Neural cell (in vitro differentiated cells): ENCODE data around the gene MOB3B. TPM values are rescaled to one million over a fixed set of nuclear protein-coding genes. Genes with fewer than 3 reads are reported as not detected.

ENCODE experiments used
- H2AFZ ChIP-seq: fragments of 200-600, 300-800 bp; sonication (generic), shearing (Covaris generic); 2 replicates; pipeline ENCODE4 v1.6.0; 2014; ENCODE audit warnings: low read depth, mild to moderate bottlenecking, antibody characterized with exemption, low read length, moderate library complexity
- H3F3A ChIP-seq: fragments of 200-600 bp; shearing (Covaris generic); 2 replicates; pipeline ENCODE4 v1.6.1; 2016; ENCODE audit warnings: mild to moderate bottlenecking, moderate library complexity, mixed read lengths, antibody characterized with exemption, low read length; ENCODE audit not compliant: insufficient read depth, poor library complexity, severe bottlenecking
- H3K27ac ChIP-seq: fragments of 200-600, 300-800 bp; sonication (generic), shearing (Covaris generic); 2 replicates; pipeline ENCODE4 v1.5.1; 2014; ENCODE audit warnings: mild to moderate bottlenecking, low read length, moderate library complexity
- H3K27me3 ChIP-seq: fragments of 300-800, 200-600 bp; sonication (generic), shearing (Covaris generic); 2 replicates; pipeline ENCODE4 v1.6.0; 2014; ENCODE audit warnings: mild to moderate bottlenecking, low read depth, low read length, moderate library complexity; ENCODE audit not compliant: insufficient read depth
- H3K36me3 ChIP-seq: fragments of 300-800, 200-600 bp; sonication (generic), shearing (Covaris generic); 2 replicates; pipeline ENCODE4 v1.5.1; 2014; ENCODE audit warnings: mild to moderate bottlenecking, antibody characterized with exemption, low read length, moderate library complexity; ENCODE audit not compliant: insufficient read depth
- H3K4me2 ChIP-seq: fragments of 300-800, 200-600 bp; sonication (generic), shearing (Covaris generic); 2 replicates; pipeline ENCODE4 v1.6.0; 2014; ENCODE audit warnings: mild to moderate bottlenecking, low read length
- H3K4me3 ChIP-seq: fragments of 300-800, 200-600 bp; sonication (generic), shearing (Covaris generic); 2 replicates; pipeline ENCODE4 v1.5.1; 2014; ENCODE audit warnings: mild to moderate bottlenecking, low read length, moderate library complexity
- H3K79me2 ChIP-seq: fragments of 200-600 bp; shearing (Covaris generic); replicated peaks from 2 replicates; pipeline ENCODE4 v1.6.0; 2014; ENCODE audit warnings: mild to moderate bottlenecking, low read length, moderate library complexity; ENCODE audit not compliant: insufficient read depth
- H3K9ac ChIP-seq: fragments of 300-800, 200-600 bp; sonication (generic), shearing (Covaris generic); 2 replicates; pipeline ENCODE4 v1.6.1; 2016; ENCODE audit warnings: mild to moderate bottlenecking, low read length, mixed read lengths
- H3K9me2 ChIP-seq: fragments of 200-600 bp; shearing (Covaris generic); 2 replicates; pipeline ENCODE4 v1.6.1; 2016; ENCODE audit warnings: mild to moderate bottlenecking, low read length, mixed read lengths; ENCODE audit not compliant: insufficient read depth
- H3K9me3 ChIP-seq: fragments of 200-600, 300-800 bp; sonication (generic), shearing (Covaris generic); 2 replicates; pipeline ENCODE4 v1.6.1; 2016; ENCODE audit warnings: mild to moderate bottlenecking, mixed run types, low read length, moderate library complexity, mixed read lengths
- H4K20me1 ChIP-seq: fragments of 200-600 bp; shearing (Covaris generic); 2 replicates; pipeline ENCODE4 v1.6.1; 2016; ENCODE audit warnings: mild to moderate bottlenecking, mixed run types; ENCODE audit not compliant: insufficient read depth
- CTCF ChIP-seq: fragments of 450-650 bp; IDR thresholded peaks from 2 replicates; pipeline ENCODE4 v1.5.1; 2014; ENCODE audit warnings: antibody characterized with exemption, mild to moderate bottlenecking, moderate library complexity; ENCODE audit not compliant: poor library complexity, severe bottlenecking
- EZH2 ChIP-seq: fragments of 200-600, 300-800 bp; shearing (Covaris generic), sonication (generic); IDR thresholded peaks from 2 replicates; pipeline ENCODE4 v1.6.1; 2014; ENCODE audit warnings: antibody characterized with exemption, low read length, borderline replicate concordance, mild to moderate bottlenecking; ENCODE audit not compliant: insufficient read depth, poor library complexity, severe bottlenecking
- MXI1 ChIP-seq: fragments of 450-650 bp; conservative IDR thresholded peaks from 2 replicates; pipeline ENCODE4 v1.6.1; 2014; ENCODE audit warnings: antibody characterized with exemption, mild to moderate bottlenecking; ENCODE audit not compliant: poor library complexity, severe bottlenecking
- POLR2AphosphoS5 ChIP-seq: IDR thresholded peaks from 2 replicates; pipeline ENCODE4 v1.6.1; 2012
- RAD21 ChIP-seq: fragments of 450-650 bp; conservative IDR thresholded peaks from 2 replicates; pipeline ENCODE4 v1.6.1; 2014; ENCODE audit warnings: antibody characterized with exemption, mild to moderate bottlenecking, moderate library complexity
- REST ChIP-seq: IDR thresholded peaks from 2 replicates; pipeline ENCODE4 v1.6.1; 2012; ENCODE audit warnings: borderline replicate concordance
- SMC3 ChIP-seq: fragments of 450-650 bp; conservative IDR thresholded peaks from 2 replicates; pipeline ENCODE4 v1.6.1; 2014; ENCODE audit warnings: antibody characterized with exemption, mild to moderate bottlenecking, moderate library complexity; ENCODE audit not compliant: poor library complexity
- TAF1 ChIP-seq: IDR thresholded peaks from 2 replicates; pipeline ENCODE4 v1.6.1; 2012; ENCODE audit warnings: low read depth
- polyA plus RNA-seq: library from polyadenylated mRNA; depleted of rRNA; stranded (reverse); fragments of >200 nt; gene quantifications from 2 replicates; pipeline ENCODE4 v1.2.3, GENCODE V29; 2014

MOB3B gene
- polyA plus RNA-seq, 1 donor from 2014 or later: 1.8 TPM

- H3K4me3 ChIP-seq: no peak overlapping the region
- H3K27ac ChIP-seq: no peak overlapping the region
These were observed 6.1 kb upstream of the MOB3B start for GRCh38 chr9:27535701-27536118.

GRCh38 chr9:27534658-27535209 lies 5.1 kb upstream of the MOB3B start:
- Histone ChIP-seq H3F3A (peaks cover 3% of the 10 kb centered on the region), H3K4me3 (no peak overlapping the region), H3K4me2 (no peak overlapping the region), H3K27ac (no peak overlapping the region), H3K27me3 (no peaks in the 10 kb centered on the region), H3K9me2 (no peaks in the 10 kb centered on the region), H3K9ac (no peak overlapping the region), H2AFZ (no peak overlapping the region), H4K20me1 (no peaks in the 10 kb centered on the region), H3K36me3 (peaks cover 10% of the 10 kb centered on the region), H3K79me2 (no peaks in the 10 kb centered on the region), H3K9me3 (no peaks in the 10 kb centered on the region)
- TF ChIP-seq SMC3: no peak
- no peak for TF ChIP-seq REST

More at GRCh38 chr9:27535701-27536118, 6.1 kb upstream of the MOB3B start:
- Histone ChIP-seq H3K9me2 (no peaks in the 10 kb centered on the region), H2AFZ (no peak overlapping the region), H3K36me3 (peaks cover 10% of the 10 kb centered on the region), H3K79me2 (no peaks in the 10 kb centered on the region), H3K4me2 (no peak overlapping the region), H4K20me1 (no peaks in the 10 kb centered on the region), H3F3A (no peaks in the 10 kb centered on the region), H3K9ac (no peak overlapping the region), H3K9me3 (no peaks in the 10 kb centered on the region), H3K27me3 (no peaks in the 10 kb centered on the region)
- TF ChIP-seq RAD21: no peak
- no peak for TF ChIP-seq MXI1
- no peak for TF ChIP-seq POLR2AphosphoS5
- no peak for TF ChIP-seq TAF1
- no peak for TF ChIP-seq CTCF
- no peak for TF ChIP-seq SMC3
- no peak for TF ChIP-seq EZH2

- no peak overlapping the region for H3K9ac ChIP-seq
- H3K27me3 ChIP-seq: no peaks in the 10 kb centered on the region
- no peak overlapping the region for H3K4me3 ChIP-seq
- H3K9me3 ChIP-seq: no peaks in the 10 kb centered on the region
- H3K27ac ChIP-seq: no peak overlapping the region
- H3K4me2 ChIP-seq: no peak overlapping the region
- no peak overlapping the region for H2AFZ ChIP-seq
- no peak for TF ChIP-seq EZH2
- no peak for TF ChIP-seq TAF1
- no peaks in the 10 kb centered on the region for H4K20me1 ChIP-seq
- H3K36me3 ChIP-seq: peaks cover 10% of the 10 kb centered on the region
- no peaks in the 10 kb centered on the region for H3K9me2 ChIP-seq
- H3K79me2 ChIP-seq: no peaks in the 10 kb centered on the region
- H3F3A ChIP-seq: peaks cover 3% of the 10 kb centered on the region
These were observed 4.5 kb upstream of the MOB3B start for GRCh38 chr9:27534131-27534530.
